IPS DF 4.7 (cell line): ENCODE measurements around the gene MGAT3.

Experiments used
- DNase-seq: peaks from one replicate; pipeline ENCODE4 v3.0.0-alpha.2; 2013; ENCODE audit warnings: low spot score; ENCODE audit errors: extremely low read depth

The MGAT3 gene

DNA sequence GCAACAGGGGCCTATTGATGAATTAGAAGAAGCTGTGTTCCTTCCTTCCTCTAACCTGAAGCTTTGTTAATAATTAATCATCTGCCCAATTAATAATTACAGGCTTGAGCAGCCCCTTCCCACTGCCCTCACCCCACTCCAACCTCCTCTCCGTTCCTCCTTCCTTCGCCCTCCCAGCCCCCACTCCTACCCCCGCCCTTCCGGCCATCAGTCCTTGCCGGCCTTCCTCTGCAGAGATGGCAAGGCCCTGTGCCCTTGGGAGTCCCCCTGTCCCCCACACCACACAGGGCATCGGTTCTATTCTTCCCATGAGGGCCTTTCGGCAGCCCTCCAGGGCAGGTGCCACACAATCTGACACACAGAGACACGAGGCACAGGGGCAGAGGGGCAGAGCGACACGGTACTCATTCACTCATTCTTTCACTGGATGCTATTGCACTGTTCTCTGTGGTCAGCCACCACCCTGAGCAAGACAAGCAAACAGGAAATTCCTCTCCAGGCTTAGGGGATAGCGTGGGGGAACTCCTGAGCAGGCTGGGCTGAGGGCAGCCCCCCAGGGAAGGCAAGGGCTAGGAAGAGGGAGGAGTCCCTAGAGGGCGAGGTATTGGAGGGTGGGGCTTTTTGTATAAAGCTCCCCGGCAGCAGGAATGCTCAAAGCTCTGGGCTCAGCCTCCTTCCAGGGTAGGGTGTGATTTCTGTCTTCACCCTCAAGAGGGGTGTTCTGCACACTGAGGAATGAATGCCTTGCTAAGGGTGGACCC is 14.7 kb downstream of the MGAT3 start:
- no peak for DNase-seq

GRCh38 chr22:39472570-39473556 is 16.1 kb downstream of the MGAT3 start:
- no peak for DNase-seq

- no peak for DNase-seq
Measured at GRCh38 chr22:39473851-39474250, 17.0 kb downstream of the MGAT3 start.

DNA sequence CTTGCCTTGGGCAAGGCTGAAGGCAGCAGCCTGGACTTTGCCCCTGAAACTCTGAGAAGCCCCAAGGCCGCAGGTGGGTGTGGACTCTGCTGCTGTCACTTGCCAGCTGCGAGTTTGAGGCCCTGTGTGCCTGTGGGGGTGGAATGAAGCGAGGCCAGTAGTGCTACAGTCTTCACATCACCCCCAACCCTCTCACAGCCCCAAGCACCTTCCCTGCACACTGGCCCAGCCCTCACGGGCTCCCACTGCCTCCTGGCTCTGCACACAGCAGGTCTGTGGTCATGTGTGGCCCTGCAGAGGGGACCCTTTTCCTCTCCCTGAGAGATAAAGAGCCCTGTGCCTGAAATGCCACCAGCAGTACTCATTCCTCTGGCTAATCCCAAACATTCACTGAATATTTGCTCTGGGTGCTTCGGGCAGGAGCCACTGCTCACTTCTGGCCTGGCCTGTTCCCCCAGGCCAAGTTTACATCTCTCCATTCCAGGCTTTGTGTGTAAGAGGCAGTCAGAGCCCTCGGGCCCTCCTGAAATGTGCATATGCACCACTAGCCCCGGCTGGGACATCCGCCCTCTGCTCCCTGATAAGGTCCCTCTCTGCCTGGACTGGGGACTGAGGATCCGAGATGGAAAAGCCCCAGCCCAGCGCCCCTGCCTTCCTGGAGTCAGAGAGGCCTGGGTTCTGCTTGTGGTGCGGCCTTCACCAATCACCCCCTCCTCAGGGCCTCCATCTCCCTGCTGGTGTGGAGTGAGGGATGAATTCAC is 17.7 kb downstream of the MGAT3 start:
- no peak for DNase-seq

DNA sequence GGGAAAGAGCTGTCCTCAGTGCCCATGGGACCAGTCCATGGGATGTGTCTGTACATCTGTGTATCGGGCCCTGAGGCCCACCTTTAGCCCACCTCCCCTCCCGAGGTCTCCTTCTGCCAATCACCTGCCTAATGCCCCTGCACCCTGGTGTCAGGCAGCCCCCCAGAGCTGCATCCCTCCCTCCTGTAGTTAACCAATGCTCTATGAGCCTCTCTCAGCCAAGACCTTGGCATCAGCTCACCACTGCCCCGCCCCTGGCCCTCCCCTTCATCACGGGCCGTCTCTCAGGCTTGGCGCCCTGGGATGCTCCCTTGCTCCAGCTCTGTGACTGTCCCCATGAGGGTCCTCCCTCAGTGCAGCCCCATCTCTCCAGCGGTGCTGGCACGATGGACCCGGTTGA is 18.5 kb downstream of the MGAT3 start:
- DNase-seq: no peak

DNA sequence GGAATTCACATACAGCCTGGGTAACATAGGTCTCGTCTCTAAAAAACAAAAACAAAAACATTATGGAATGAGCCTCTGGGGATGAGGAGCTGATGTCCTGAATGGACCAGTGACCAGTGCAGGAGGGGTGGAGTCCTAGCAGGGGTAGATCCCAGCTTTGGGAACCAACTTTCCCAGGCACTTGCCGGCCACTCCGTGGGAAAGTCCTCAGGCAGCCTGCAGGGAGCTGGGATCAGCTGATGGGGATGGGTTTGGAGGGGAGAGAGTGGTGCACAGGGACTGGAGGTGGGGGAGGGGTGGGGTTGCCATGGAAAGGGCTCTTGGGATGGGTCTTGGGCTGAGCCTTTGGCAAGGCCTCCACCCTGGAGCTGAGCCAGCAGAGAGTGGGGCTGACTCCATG is 19.1 kb downstream of the MGAT3 start:
- no peak for DNase-seq

GRCh38 chr22:39476664-39477063 is 19.9 kb downstream of the MGAT3 start:
- DNase-seq: no peak

- DNase-seq: no peak
Measured at GRCh38 chr22:39477542-39477941, 20.7 kb downstream of the MGAT3 start.

DNA sequence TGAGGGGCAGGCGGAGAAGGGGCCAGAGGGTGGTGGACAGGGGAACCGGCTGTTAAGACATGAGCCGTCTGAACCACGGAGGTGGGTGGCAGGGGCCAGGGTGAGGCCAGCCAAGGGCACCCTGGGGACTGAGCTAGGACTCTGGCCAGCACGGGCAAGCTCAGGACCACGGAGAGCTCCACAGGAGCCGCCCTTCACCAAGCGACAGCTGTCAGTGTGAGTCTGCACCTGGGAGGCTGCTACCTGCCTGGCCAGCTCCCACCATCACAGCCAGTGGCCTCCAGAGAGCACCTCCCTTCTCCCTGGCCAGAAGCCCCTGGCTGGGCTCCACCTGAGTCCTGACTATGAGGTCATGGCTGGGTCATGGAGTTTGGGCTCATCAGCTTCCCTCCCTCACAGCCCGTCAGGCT is 21.6 kb downstream of the MGAT3 start:
- DNase-seq: no peak

DNA sequence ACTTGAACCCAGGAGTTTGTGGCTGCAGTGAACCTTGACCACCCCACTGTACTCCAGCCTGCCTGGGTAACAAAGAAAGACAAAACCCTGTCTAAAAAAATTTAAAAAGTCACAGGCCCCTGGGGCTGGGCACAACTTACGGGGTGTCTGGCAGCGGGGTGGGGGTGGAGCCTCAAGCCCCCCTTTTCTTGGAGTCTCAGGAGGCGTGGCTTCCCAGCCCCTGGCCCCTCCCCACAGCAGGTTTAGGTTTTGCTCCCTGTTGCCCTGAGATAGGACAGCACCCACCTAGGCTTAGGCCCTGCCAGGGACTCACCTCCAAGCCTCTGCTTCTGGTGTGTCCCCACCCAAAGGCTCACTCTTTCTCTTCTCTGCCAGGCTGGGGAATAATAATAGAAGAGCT is 22.4 kb downstream of the MGAT3 start:
- no peak for DNase-seq

DNA sequence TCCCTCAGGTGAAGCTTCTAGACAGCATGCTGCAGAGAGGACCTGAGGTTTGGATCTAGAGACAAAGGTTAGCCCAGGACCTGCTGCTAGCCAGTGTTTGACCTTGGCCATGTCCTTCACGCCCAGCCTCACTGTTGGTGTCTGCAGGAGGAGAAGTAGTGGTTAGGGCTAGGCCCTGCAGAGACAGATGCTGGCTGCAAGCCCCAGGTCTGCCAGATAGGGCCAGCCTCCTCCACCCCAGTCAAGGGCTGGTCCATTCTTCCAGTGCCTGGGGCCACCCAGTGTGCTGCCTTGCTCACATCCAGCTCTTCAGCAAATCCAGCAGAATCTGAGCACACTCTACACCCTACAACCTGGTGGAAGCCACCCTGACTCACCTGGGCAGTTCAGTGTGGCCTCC is 23.7 kb downstream of the MGAT3 start:
- no peak for DNase-seq

DNA sequence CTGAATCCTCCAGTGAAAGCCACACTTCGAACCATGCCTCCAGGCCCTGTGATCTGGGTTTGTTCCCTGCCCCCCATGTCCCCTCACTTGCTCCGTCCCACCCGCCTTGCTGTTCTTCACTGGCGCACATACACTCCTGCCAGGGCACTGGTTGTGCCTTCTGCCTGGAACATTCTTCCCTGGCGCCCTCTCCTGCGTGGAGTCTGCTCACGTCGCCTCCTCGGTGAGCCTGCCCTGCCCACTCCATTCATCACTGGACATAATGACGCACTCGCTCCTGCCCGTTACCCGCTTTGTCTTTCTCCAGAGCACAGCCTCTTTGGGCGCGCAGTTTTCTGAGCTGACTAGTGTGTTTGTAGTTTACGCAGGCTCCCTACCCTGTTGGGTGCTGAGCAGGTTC is 24.2 kb downstream of the MGAT3 start:
- DNase-seq: no peak

DNA sequence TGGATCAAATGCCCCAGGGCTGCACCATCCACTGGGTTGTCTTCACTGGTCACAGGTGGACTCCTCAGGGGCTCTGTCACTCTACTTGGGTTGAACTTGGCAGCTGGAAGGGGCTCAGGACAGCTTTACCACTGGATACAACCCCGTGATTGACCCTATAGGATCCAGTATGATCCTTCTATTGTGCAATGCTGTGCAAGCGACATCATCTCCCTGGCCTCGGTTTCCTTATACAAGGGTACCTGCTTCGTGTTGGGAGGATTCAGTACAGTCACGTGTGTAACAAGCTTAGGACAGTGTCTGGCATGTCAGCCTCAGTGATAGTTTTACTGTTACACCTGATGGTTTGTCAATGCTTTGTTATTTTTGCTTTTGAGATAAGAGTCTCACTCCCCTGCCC is 24.8 kb downstream of the MGAT3 start:
- no peak for DNase-seq

GRCh38 chr22:39482768-39483167 is 26.0 kb downstream of the MGAT3 start:
- DNase-seq: no peak

GRCh38 chr22:39486951-39487825 is 30.4 kb downstream of the MGAT3 start:
- no peak for DNase-seq

- DNase-seq: no peak
Measured at GRCh38 chr22:39487826-39488520, 31.2 kb downstream of the MGAT3 start.

- no peak for DNase-seq
Measured at GRCh38 chr22:39488563-39489083, 31.8 kb downstream of the MGAT3 start.

GRCh38 chr22:39489094-39490068 is 32.6 kb downstream of the MGAT3 start:
- DNase-seq: no peak
